GM12874 (cell line): Measurements from ENCODE around the gene ADCYAP1R1.

Experiments
- TF ChIP-seq, protein P1 (sequence below): IDR thresholded peaks from 2 replicates; pipeline ENCODE4 v1.5.1; 2011; ENCODE audit warnings: low read depth, mild to moderate bottlenecking, control low read depth, low read length, moderate library complexity; ENCODE audit not compliant: insufficient read depth

Gene ADCYAP1R1

DNA sequence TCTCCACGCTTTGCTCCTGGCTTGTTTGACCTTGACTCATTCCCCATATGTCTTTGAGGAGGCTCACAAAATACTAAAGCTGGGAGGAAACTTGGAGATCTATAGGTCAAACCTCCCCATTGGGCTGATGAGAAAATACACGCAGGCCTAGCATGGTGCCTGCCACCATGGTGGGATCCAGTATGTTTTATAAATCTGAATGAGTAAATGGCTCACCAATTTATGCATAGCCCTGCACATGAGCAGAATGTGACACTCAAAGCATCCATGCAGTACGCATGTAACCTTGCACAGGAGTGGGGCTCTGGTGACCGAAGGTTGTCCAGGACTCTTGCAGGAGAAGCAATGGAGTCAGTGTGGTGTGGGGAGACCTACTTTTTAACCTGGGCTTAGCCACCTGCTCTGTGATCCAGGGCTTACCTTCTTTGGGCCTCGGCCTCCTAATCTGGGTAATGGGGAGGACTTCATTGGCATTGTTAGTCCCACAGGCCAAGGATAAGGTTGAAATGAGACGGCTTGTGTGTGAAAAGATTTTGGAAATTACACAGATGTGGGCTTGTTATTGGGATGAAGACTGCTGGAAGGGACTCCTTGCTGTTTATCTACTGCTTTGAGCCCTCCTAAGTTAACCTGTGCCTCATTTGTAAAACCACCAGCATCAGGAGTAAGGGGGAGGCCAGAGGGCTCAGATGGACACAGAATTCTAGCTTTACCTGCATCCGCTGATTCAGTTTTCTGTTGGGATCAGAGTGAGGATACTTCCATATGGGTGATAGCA, 58.4 kb downstream of the ADCYAP1R1 start:
- TF ChIP-seq, protein P1, sequence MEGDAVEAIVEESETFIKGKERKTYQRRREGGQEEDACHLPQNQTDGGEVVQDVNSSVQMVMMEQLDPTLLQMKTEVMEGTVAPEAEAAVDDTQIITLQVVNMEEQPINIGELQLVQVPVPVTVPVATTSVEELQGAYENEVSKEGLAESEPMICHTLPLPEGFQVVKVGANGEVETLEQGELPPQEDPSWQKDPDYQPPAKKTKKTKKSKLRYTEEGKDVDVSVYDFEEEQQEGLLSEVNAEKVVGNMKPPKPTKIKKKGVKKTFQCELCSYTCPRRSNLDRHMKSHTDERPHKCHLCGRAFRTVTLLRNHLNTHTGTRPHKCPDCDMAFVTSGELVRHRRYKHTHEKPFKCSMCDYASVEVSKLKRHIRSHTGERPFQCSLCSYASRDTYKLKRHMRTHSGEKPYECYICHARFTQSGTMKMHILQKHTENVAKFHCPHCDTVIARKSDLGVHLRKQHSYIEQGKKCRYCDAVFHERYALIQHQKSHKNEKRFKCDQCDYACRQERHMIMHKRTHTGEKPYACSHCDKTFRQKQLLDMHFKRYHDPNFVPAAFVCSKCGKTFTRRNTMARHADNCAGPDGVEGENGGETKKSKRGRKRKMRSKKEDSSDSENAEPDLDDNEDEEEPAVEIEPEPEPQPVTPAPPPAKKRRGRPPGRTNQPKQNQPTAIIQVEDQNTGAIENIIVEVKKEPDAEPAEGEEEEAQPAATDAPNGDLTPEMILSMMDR = no peak

DNA sequence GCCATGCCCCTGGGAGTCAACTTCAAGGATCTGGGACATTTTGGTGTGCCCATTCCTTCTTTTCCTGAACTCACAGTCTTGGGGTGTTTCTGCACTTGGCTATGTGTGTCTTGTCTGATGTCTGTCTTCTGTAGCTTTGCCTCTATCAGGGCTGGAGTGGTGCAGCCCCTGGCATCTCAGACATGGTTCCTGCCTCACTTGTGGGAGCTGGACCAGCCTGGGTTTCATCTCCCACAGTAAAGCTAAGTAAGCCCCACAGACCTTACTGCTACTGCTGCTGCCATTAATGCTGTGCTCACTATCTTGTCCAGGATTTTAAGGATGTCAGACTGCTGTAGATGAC, 59.0 kb downstream of the ADCYAP1R1 start:
- TF ChIP-seq, protein P1 = no peak

DNA sequence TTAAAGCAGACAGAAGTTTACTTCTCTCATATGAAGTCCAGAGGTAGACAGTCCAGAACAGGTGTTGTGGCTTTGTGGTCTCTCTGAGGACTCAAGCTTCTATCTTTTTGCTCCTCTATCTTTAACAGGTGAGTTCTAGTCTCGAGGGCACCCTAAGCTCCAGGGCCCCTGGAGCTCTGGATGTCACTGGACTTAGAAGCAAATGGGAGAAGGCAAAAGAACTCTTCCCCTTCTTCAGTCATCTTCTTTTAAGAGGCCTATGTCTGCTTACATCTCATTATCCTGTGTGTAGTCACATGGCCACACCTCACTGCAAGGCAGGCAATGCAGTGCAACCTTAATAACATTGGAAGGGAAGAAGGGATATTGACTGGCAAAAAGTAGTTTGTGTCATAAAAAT, 61.6 kb downstream of the ADCYAP1R1 start:
- TF ChIP-seq, protein P1 = no peak

DNA sequence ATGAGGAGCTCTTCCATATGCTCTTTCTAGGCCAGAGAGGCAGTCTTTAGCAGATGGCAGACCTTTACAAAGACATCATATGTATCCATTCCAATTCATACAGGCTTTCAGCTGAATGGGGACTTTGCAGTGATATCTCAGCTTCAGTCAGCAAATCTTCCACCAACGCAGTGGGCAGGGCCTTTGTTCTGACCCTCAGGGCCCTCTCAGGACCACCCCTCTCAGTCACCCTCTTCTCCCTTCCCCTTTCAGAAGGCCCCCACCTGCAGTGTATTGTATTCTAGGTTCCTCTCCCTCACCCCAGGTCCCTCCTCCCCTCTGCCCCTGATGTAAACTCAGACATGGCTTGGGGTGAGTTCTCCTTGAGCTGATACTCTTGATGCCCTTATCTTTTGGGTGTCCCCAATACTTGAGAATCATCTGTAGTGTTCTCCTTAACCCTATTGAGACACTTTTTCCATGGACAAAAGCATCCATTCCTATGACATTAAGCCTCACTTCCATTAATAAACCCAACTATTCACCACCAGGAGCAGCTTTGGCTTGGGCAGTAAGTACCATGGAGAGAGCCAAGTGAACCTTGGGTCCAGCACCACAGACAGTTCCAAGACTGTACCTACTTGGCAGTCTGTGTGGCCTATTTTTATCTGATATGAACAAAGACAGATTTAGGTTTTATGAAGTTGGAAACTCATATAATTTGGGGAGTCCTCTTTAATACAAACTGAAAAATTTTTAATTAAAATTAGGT, 62.7 kb downstream of the ADCYAP1R1 start:
- TF ChIP-seq, protein P1 = no peak

DNA sequence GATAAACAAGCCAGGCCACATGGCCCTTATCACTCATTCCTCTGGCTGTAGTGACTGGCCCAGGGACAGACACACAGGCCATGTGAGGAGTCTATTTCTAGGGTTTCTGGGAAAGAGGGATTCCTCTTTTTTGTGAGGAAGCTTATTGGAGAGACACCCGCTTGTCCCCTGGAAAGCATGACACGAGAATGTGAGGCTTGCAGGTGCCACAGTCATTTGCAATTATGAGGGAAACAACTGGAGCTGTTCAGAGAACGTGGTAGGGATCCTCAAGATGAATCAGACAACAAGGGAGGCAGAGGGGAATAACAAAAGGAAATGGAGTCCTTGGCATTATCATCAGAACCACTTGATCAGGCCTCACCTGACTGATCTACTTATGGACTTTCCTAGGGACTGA, 64.5 kb downstream of the ADCYAP1R1 start:
- TF ChIP-seq, protein P1 = no peak

DNA sequence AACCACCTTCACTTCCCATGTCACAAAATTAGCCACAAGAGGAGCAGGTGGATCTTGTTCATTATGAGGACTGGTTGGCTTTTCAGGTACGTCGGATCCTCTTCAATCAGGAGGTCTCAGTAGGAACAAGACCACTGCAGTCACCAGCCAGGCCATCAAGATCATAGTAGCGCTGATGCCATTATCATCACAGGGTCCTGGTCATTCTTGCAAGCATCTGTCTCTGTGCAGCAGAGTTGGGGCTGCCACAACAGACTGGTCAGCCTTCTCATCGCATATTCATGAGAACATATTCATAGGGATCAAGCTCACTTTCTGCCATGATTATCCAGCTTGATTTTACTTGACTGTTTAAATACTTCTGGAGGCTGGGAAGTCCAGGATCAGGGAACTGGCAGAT, 67.1 kb downstream of the ADCYAP1R1 start:
- TF ChIP-seq, protein P1 = no peak

DNA sequence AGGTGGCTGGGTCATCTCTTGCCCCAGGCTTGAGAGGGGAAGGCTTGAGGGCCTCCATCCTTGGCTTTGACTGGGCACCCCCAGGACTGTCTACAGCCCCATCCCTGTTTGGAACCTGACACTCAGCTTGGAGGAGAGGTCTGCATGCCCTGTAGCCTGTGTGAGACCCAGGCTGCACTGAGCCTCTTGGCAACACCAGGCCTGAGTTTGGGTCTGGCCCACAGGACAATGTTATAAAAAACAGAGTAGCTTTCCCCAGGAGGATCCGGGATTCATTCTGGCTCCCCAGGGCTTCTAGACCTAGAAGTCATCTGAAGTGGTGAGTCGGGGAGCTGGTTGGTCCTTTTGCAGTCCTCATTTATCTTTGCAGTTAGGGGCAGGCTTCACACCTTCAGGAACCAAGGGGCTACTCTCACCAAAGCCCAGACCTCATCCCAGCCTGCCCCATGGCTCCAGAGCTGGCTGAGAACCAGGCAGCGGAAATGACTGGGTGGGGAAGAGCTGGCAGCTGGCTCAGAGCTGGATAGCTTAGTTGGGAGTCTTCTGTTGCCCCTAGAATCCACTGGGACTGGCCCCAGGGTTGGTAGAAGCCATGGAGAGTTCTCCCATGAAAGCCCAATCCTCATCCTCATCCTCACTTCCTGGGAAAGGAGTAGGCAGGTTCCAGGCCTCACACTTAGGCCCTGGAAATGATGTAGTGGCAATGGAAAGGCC, 68.8 kb downstream of the ADCYAP1R1 start:
- TF ChIP-seq, protein P1 = no peak
